IMR-90 (cell line): Measurements from ENCODE around the gene STARD13. TPM values are rescaled to one million over a fixed set of nuclear protein-coding genes. Genes with fewer than 3 reads are reported as not detected.

Source experiments
- ATAC-seq: fragments of 200-7000 bp; cut with Tn5 transposase; 2 replicates; pipeline ENCODE4 v1.9.1; 2020; ENCODE audit warnings: low read depth, mild to moderate bottlenecking, moderate library complexity
- BruUV-seq: library from RNA; stranded (reverse); fragments of 400-500 nt; replicated peaks from 2 replicates; lab custom pipeline; 2021; lab: Mats Ljungman, UMichigan
- CTCF ChIA-PET: fragments of 300-600 bp; formaldehyde crosslinking; extraction: SDS; loops from one replicate; lab custom pipeline; 2021; ENCODE audit warnings: antibody characterized with exemption; lab: Yijun Ruan, JAX
- POLR2A ChIA-PET: fragments of 300-600 bp; sonication (Branson Sonifier 250); formaldehyde crosslinking; loops from one replicate; lab custom pipeline; 2022; ENCODE audit warnings: antibody characterized with exemption; ENCODE audit not compliant: unreplicated experiment; lab: Charles Lee
- DNase-seq: peaks from one replicate; pipeline ENCODE4 v3.0.0; 2013
- H2AFZ ChIP-seq: replicated peaks from 2 replicates; pipeline ENCODE3; 2013; ENCODE audit warnings: low read length, mild to moderate bottlenecking; ENCODE audit not compliant: poor library complexity
- H2AK5ac ChIP-seq: 2 replicates; pipeline ENCODE4 v1.6.1; 2013; ENCODE audit warnings: low read depth, low read length, inconsistent platforms
- H2AK9ac ChIP-seq: replicated peaks from 2 replicates; pipeline ENCODE3; 2013; ENCODE audit warnings: mild to moderate bottlenecking, low read depth, low read length, moderate library complexity; ENCODE audit not compliant: poor library complexity
- H2BK120ac ChIP-seq: 2 replicates; pipeline ENCODE4 v1.6.1; 2013; ENCODE audit warnings: low read depth, low read length, inconsistent platforms
- H2BK15ac ChIP-seq: 3 replicates; pipeline ENCODE4 v1.6.1; 2013; ENCODE audit warnings: low read depth, low read length, inconsistent platforms
- H2BK20ac ChIP-seq: 2 replicates; pipeline ENCODE4 v1.6.1; 2013; ENCODE audit warnings: low read depth, mild to moderate bottlenecking, inconsistent platforms, low read length, moderate library complexity
- H2BK5ac ChIP-seq: 2 replicates; pipeline ENCODE4 v1.6.1; 2013; ENCODE audit warnings: mild to moderate bottlenecking, low read depth, low read length, inconsistent platforms; ENCODE audit not compliant: poor library complexity, severe bottlenecking
- H3K14ac ChIP-seq: replicated peaks from 2 replicates; pipeline ENCODE4 v1.6.1; 2013; ENCODE audit warnings: low read depth, low read length, inconsistent platforms
- H3K18ac ChIP-seq: 2 replicates; pipeline ENCODE4 v1.6.1; 2013; ENCODE audit warnings: low read depth, low read length, control low read depth
- H3K23ac ChIP-seq: 2 replicates; pipeline ENCODE4 v1.6.1; 2013; ENCODE audit warnings: low read depth, low read length, inconsistent platforms
- H3K27ac ChIP-seq: 2 replicates; pipeline ENCODE4 v1.5.1; 2013; ENCODE audit warnings: mild to moderate bottlenecking, control low read depth, low read length; ENCODE audit not compliant: insufficient read depth
- H3K27me3 ChIP-seq: 2 replicates; pipeline ENCODE4 v1.6.1; 2013; ENCODE audit warnings: low read length; ENCODE audit not compliant: control insufficient read depth, insufficient read depth
- H3K36me3 ChIP-seq: 2 replicates; pipeline ENCODE4 v1.6.1; 2013; ENCODE audit warnings: low read length, mixed read lengths; ENCODE audit not compliant: control insufficient read depth, insufficient read depth
- H3K4ac ChIP-seq: 2 replicates; pipeline ENCODE4 v1.6.1; 2013; ENCODE audit warnings: low read depth, low read length, inconsistent platforms
- H3K4me1 ChIP-seq: 2 replicates; pipeline ENCODE4 v1.6.1; 2013; ENCODE audit warnings: low read length, mixed read lengths; ENCODE audit not compliant: control insufficient read depth, insufficient read depth
- H3K4me2 ChIP-seq: 2 replicates; pipeline ENCODE4 v1.6.1; 2013; ENCODE audit warnings: low read depth, mild to moderate bottlenecking, control low read depth, low read length, moderate library complexity
- H3K4me3 ChIP-seq: 2 replicates; pipeline ENCODE4 v1.5.1; 2013; ENCODE audit warnings: low read depth, mild to moderate bottlenecking, control low read depth, low read length, moderate library complexity; ENCODE audit not compliant: insufficient read depth
- H3K56ac ChIP-seq: 2 replicates; pipeline ENCODE4 v1.6.1; 2013; ENCODE audit warnings: low read length, inconsistent platforms; ENCODE audit not compliant: insufficient read depth; ENCODE audit errors: extremely low read depth
- H3K79me1 ChIP-seq, 2 experiments: 2 replicates each; pipeline ENCODE4 v1.6.1; 2013; ENCODE audit warnings: low read length in 2 of 2, inconsistent platforms in 1 of 2, low read depth in 1 of 2
- H3K9ac ChIP-seq: 2 replicates; pipeline ENCODE4 v1.6.1; 2013; ENCODE audit warnings: low read depth, low read length, control low read depth
- H3K9me1 ChIP-seq: 2 replicates; pipeline ENCODE4 v1.6.1; 2013; ENCODE audit warnings: low read length, inconsistent platforms; ENCODE audit not compliant: insufficient read depth
- H3K9me3 ChIP-seq: 2 replicates; pipeline ENCODE4 v1.6.1; 2013; ENCODE audit warnings: low read length; ENCODE audit not compliant: control insufficient read depth, insufficient read depth
- H4K20me1 ChIP-seq: 2 replicates; pipeline ENCODE4 v1.6.1; 2013; ENCODE audit warnings: low read length, inconsistent platforms; ENCODE audit not compliant: insufficient read depth
- H4K5ac ChIP-seq: 2 replicates; pipeline ENCODE4 v1.6.1; 2013; ENCODE audit warnings: mild to moderate bottlenecking, low read depth, low read length, control low read depth
- H4K8ac ChIP-seq, 2 experiments: 2 replicates each; pipeline ENCODE4 v1.6.1; 2013; ENCODE audit warnings: low read depth in 2 of 2, low read length in 2 of 2, control low read depth in 1 of 2, inconsistent platforms in 1 of 2
- H4K91ac ChIP-seq: 2 replicates; pipeline ENCODE4 v1.6.1; 2013; ENCODE audit warnings: low read depth, low read length, inconsistent platforms; ENCODE audit not compliant: insufficient read depth
- CEBPB ChIP-seq: IDR thresholded peaks from 2 replicates; pipeline ENCODE4 v1.6.1; 2012; ENCODE audit warnings: low read depth, low read length, improper control_type of control experiment
- CTCF ChIP-seq: conservative IDR thresholded peaks from 2 replicates; pipeline ENCODE4 v1.5.1; 2012; ENCODE audit warnings: mild to moderate bottlenecking, low read depth, low read length, improper control_type of control experiment
- MAZ ChIP-seq: IDR thresholded peaks from 2 replicates; pipeline ENCODE4 v1.6.1; 2012; ENCODE audit warnings: low read depth, mild to moderate bottlenecking, low read length, improper control_type of control experiment, moderate library complexity, borderline replicate concordance
- MXI1 ChIP-seq: IDR thresholded peaks from 2 replicates; pipeline ENCODE4 v1.6.1; 2012; ENCODE audit warnings: low read depth, mild to moderate bottlenecking, low read length, moderate library complexity, borderline replicate concordance
- RAD21 ChIP-seq: IDR thresholded peaks from 2 replicates; pipeline ENCODE4 v1.6.1; 2012; ENCODE audit warnings: low read length, improper control_type of control experiment
- RFX5 ChIP-seq: IDR thresholded peaks from 2 replicates; pipeline ENCODE4 v1.8.0; 2012; ENCODE audit warnings: low read depth, mild to moderate bottlenecking, low read length, moderate library complexity
- WGBS, 2 experiments: methylation state at CpG; one replicate each; pipeline versions ENCODE4 v1.1.5 to v1.1.7; 2013; ENCODE audit warnings: missing lambda C conversion rate in 2 of 2; ENCODE audit not compliant: insufficient read length in 1 of 2; ENCODE audit errors: extremely low coverage in 2 of 2; 5-methylcytosine and 5-hydroxymethylcytosine counted together
- dilution Hi-C: fragments of 300-500 bp; cut with HindIII; formaldehyde crosslinking; loops from one replicate; pipeline ENCODE4 v1.14.3; 2018; ENCODE audit warnings: low sequenced_read_pairs; ENCODE audit not compliant: unreplicated experiment
- in situ Hi-C: fragments of 300-500 bp; cut with MboI; formaldehyde crosslinking; loops from 3 replicates; pipeline ENCODE4 v1.14.3; 2019; ENCODE audit warnings: low sequenced_read_pairs, inconsistent platforms, mixed read lengths
- intact Hi-C: fragments of 100-400 bp; cut with micrococcal nuclease; formaldehyde crosslinking; loops from 2 replicates; pipeline ENCODE4 v1.10.0; 2022
- polyA plus RNA-seq, 3 experiments: library from polyadenylated mRNA; depleted of rRNA; stranded (reverse); fragments of >200 nt; gene quantifications; 2 replicates each; pipeline ENCODE4 v1.2.3, GENCODE V29; 2012; ENCODE audit warnings: low replicate concordance in 1 of 3
- total RNA-seq: library from RNA; depleted of rRNA; stranded (reverse); fragments of >200 nt; gene quantifications from 2 replicates; pipeline ENCODE4 v1.2.3, GENCODE V29; 2012

The STARD13 gene
- total and polyA plus RNA-seq, 2 of the 4 experiments (the other 2 are of a cell fraction), result 23.6 to 46.6 TPM

DNA sequence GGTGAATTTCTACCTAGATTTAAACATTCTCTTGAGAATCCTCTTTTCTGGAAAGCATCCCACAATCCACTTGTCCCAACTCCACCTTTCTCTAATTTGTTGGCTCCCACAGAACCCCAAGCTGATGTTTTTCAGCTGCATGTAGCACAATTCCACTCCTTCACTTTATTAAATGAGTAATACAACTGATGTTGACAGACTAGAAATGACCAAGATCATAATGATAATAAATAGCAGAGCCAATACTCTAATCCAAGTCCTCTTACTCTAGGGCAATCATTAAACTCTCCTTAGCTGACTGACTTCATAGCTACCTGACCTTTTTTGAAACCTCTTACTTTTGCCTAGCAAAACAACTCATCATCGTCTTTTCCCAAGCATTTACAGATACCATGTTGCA lies 27.9 kb upstream of the STARD13 start:
- BruUV-seq, result no TSS peak
- Histone ChIP-seq H4K5ac (no peak overlapping the region), H2AFZ (no peak overlapping the region), H3K79me1 (peaks cover 48 to 76% of the 10 kb centered on the region in 2 experiments), H2AK5ac (no peak overlapping the region), H3K23ac (no peak overlapping the region), H4K20me1 (peaks cover 10% of the 10 kb centered on the region; the same call in 1 of the 2 replicates), H3K4me2 (no peak overlapping the region), H3K9me3 (no peaks in the 10 kb centered on the region), H3K4me1 (peaks cover 7% of the 10 kb centered on the region), H3K27me3 (no peaks in the 10 kb centered on the region), H2BK15ac (no peak overlapping the region), H2BK120ac (no peak overlapping the region), H3K36me3 (peaks cover 1% of the 10 kb centered on the region; the same call in 1 of the 2 replicates), H2BK20ac (no peak overlapping the region), H3K4me3 (no peak overlapping the region), H3K56ac (no peak overlapping the region), H3K4ac (no peak overlapping the region), H4K91ac (no peak overlapping the region), H4K8ac (no peak overlapping the region), H2BK5ac (no peak overlapping the region), H3K14ac (no peak overlapping the region), H3K18ac (no peak overlapping the region), H3K27ac (no peak overlapping the region), H3K9me1 (peaks cover 8% of the 10 kb centered on the region), H2AK9ac (no peak overlapping the region), H3K9ac (no peak overlapping the region)
- ChIA-PET POLR2A (no interaction called here), CTCF (interaction anchor here (0.5 kb wide), 1 partner anchor 36 kb away, joined by 3 read pairs; no protein-coding TSS in a partner anchor)
- in situ Hi-C loops (no loop called here), dilution Hi-C loops (no loop called here), intact Hi-C loops (no loop called here)
- TF ChIP-seq CTCF (no peak), CEBPB (no peak), MAZ (no peak), RFX5 (no peak), RAD21 (no peak), MXI1 (no peak)
- ATAC-seq, result no peak
- DNase-seq, result no peak
- no CpG with 5 or more reads among the region's 1 CpG for WGBS, 2 experiments
